CD4-positive, alpha-beta T cell treated with Interleukin-1 beta for 1 hour (primary cell): ENCODE data around the gene RNFT2.

Experiments used
- DNase-seq, 2 donors: peaks; one replicate each; pipeline ENCODE4 v3.0.0-alpha.2; 2020 to 2022

Gene RNFT2

DNA sequence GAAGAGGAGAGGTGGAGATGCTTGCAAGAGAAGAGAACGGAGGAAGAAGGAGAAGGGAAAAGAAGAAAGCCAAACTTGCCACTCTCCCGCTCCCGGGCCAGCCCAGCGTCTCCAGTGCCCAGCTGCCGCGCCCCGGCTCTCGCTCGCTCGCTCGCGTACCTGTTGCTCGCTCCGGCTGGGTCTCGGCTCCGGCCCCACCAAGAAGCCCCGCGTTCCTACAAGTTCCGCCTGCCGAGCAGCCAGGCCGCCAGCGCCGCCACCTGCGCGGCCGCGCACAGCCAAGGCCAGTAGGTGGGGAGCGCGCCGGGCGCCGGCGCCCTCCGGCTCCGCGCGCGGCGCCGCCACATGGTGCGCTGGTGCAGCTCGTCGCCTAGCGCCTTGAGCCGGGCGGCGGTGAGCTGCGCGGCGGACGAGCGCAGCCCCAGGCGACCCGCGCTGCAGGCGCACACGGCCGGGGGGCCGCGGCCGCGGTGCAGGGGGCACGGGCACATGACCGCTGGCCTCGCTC is 142.8 kb downstream of the RNFT2 start:
- peak in 1 of 2 donors; percentile 38 for DNase-seq

DNA sequence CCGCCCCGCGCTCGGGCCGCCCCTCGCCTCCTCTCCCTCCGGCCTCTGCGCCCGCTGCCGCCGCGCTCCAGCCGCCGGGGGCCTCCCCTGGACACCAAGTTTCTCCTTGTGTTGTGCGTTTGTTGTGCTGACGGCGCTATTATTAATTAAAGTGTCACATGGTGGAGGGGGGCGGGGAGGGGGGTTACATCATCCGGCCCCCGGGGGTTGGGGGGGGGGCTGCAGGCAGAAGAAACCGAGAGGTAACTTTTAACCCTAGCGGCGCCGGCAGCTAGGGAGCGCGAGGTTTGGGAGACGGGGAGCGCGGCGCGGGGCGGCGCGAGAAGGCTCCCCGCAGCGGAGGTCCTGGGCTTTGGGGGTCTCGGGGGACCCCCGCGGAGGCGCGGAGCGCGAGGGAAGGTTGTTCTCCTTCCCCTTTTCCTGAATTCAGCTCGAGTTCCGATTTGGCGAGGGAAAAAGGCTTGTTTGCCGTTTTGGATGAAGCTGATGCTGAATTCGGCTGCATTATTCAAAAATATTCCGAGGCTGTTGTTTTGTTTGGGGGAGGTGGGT is 143.3 kb downstream of the RNFT2 start, which contains the start of gene HRK:
Gene HRK, minus strand, starts transcription at position 117 of the 552 bp plus-strand sequence. CDS start 134 bp downstream, outside the sequence.
- no peak for DNase-seq

- DNase-seq: no peak
Measured at GRCh38 chr12:116881877-116882507, 143.9 kb downstream of the RNFT2 start.

- DNase-seq: no peak
Measured at GRCh38 chr12:116882742-116883141, 144.6 kb downstream of the RNFT2 start.

DNA sequence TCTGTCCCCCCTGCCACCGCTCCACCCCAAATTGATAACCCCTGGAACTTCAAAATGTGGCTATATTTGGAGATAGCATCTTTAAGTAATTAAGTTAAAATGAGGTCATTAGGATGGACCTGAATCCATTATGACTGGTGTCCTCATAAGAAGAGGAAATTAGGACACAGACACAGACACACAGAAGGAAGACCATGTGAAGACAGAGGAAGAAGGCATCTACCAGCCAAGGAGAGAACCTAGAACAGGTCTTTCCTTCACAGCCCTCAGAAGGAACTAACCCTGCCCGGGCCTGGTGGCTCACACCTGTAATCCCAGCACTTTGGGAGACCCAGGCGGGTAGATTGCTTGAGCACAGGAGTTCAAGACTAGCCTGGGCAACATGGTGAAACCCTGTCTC is 146.8 kb downstream of the RNFT2 start:
- DNase-seq: no peak

DNA sequence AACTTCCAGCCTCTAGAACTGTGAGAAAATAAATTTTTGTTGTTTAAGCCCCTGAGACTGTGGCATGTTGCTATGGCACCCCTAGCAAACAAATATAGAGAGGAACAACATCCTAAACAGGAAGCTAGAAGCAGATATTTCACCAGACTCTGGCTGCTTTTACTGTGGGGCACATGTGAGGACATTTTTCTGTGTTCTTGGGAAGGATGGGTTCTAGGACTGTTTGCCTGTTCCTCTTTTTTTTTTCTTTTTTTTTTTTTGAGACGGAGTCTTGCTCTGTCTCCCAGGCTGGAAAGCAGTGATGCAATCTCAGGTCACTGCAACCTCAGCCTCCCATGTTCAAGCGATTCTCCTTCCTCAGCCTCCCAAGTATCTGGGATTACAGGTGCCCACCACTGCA is 147.4 kb downstream of the RNFT2 start:
- peak in 1 of 2 donors; percentile 13 for DNase-seq

GRCh38 chr12:116887244-116887643 is 149.1 kb downstream of the RNFT2 start:
- no peak for DNase-seq

- DNase-seq: no peak
Measured at GRCh38 chr12:116887897-116888296, 149.8 kb downstream of the RNFT2 start.

- no peak for DNase-seq
Measured at GRCh38 chr12:116890330-116890729, 152.2 kb downstream of the RNFT2 start.

- no peak for DNase-seq
Measured at GRCh38 chr12:116891019-116891418, 152.9 kb downstream of the RNFT2 start.

DNA sequence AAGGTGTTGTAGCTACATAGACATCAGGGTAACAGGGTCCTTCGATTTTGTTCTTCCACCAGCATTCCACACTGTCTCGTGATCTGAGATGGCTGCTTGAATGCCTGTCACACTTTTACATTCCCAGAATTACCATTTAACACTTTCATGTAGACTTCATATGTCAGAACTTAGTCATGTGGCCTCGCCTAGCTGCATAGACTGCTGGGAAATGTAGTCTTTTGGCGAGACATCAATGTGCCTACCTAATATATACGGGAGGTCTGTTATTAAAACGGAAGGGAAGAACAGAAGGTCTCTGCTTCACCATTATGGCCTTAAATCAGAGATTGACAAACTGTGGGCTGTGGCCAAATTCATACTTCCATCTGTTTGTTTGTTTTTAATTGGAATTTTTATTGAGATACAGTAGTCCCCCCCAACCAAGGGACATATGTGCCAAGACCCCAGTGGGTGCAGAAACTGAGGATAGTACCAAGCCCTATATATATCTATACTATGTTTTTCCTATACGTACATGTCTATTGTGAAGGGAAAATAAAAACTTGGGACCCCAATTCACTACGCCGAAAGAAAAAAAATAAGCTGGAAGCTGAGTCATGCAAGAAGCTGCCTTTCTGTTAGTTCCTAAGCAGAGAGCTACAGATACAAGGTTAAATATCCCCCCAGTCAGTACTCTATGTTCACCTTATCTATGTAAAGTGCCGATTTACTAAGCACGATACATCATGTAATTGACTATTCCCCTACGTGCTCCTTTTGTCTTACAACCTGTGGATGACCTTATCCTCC is 154.4 kb downstream of the RNFT2 start:
- no peak for DNase-seq

- DNase-seq: no peak
Measured at GRCh38 chr12:116894913-116895312, 156.8 kb downstream of the RNFT2 start.

GRCh38 chr12:116896411-116896924 is 158.4 kb downstream of the RNFT2 start:
- no peak for DNase-seq

DNA sequence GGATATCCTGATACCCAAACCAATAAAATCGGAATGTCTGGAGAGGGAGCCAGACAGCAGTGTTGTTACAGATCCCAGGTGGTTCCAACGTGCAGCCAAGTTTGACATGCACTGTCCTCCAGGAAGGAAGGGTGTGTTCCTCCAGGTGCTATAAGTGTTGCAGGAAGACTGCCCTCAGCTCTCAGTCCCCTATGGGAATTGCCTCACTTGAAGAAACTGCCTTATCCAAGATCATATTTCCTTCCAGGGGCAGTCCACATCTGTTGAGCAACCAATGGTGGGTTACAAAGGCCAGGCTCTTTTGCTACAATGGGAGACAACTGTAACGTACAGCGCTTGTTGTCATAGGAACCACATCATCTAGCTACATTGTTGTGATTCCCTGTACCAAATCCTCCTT is 159.4 kb downstream of the RNFT2 start:
- no peak for DNase-seq

DNA sequence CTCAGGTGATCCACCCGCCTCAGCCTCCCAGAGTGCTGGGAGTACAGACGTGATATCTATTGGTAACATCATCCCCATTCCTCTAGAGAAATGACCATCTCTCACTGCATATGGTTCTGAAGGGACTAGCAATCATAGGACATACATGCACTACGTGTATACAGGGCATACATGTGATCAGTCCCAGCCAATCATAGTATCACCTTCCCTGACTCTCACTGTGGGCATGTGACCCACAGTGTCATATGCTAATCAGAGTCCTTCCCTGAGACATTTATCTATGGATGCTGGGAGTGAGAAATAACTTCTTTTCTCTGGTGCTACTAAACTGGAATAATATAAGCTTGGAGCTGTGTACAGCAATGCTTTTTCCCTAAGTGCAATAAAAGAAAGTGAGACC is 160.6 kb downstream of the RNFT2 start:
- DNase-seq: no peak

DNA sequence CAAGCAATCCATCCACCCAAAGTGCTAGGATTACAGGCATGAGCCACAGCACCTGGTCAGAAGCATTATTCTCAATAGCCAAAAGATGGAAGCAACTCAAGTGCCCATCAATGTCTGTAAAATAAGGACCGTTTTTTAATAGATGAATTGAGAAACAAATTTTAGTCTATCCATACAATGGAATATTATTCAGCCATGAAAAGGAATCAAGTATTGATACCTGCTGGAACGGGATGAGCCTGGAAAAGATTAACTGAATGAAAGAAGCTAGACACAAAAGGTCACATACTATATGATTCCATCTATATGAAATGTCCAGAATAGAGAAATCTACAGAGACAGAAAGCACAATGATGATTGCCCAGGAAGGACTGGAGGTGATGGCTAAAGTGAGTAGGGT is 163.5 kb downstream of the RNFT2 start:
- DNase-seq: no peak
